ENCODE data around the gene AP3B2. TPM values are rescaled to one million over a fixed set of nuclear protein-coding genes. Genes with fewer than 3 reads are reported as not detected.

AP3B2 gene
- polyA plus RNA-seq, 1 donor (not counting 4 experiments of a cell fraction or from before 2014, with no cell fraction given): 0.25 TPM

- Histone ChIP-seq H3K9me3 (ENCODE audit: control insufficient read depth, low read depth, low read length) (no peaks in the 10 kb centered on the region), H3K36me3 (ENCODE audit: control insufficient read depth in 2 of 2, extremely low read depth in 1 of 2, insufficient read depth in 2 of 2, low read length in 2 of 2) (no peaks in the 10 kb centered on the region), H2AFZ (ENCODE audit: control insufficient read depth, low read length) (no peak overlapping the region), H3K4me2 (ENCODE audit: control insufficient read depth, extremely low read depth, insufficient read depth, low read depth, low read length) (no peak overlapping the region), H3K4me1 (ENCODE audit: control insufficient read depth, extremely low read depth, insufficient read depth, low read length) (no peaks in the 10 kb centered on the region), H3K9me1 (ENCODE audit: control insufficient read depth, extremely low read depth, insufficient read depth, low read length) (no peaks in the 10 kb centered on the region), H4K20me1 (ENCODE audit: control insufficient read depth, extremely low read depth, insufficient read depth, low read length) (no peaks in the 10 kb centered on the region), H3K79me2 (ENCODE audit: control insufficient read depth, insufficient read depth, low read length) (no peaks in the 10 kb centered on the region), H3K9ac (ENCODE audit: control insufficient read depth, extremely low read depth, insufficient read depth, low read length) (no peak overlapping the region), H3K27ac (ENCODE audit: control insufficient read depth, insufficient read depth, low read length) (no peak overlapping the region), H3K27me3 (ENCODE audit: control insufficient read depth, extremely low read depth, insufficient read depth, low read length) (no peaks in the 10 kb centered on the region), H3K4me3 (ENCODE audit: control insufficient read depth in 2 of 3, extremely low read depth in 1 of 3, insufficient read depth in 2 of 3, low read depth in 1 of 3, low read length in 3 of 3) (no peak overlapping the region)
- dilution Hi-C loops (cut with MboI; ENCODE audit: extremely low pct_ligation_motif_present, low sequenced_read_pairs): no loop called here
- TF ChIP-seq EZH2 (IDR thresholded peaks at IDR 0.05; ENCODE audit: low read length) (no peak), CTCF (optimal IDR thresholded peaks at IDR 0.05 in 1 of 3, IDR thresholded peaks at IDR 0.05 in 1 of 3, conservative IDR thresholded peaks at IDR 0.05 in 1 of 3; ENCODE audit: extremely low read depth in 1 of 3, insufficient read depth in 2 of 3, low read length in 3 of 3) (no peak)
- FAIRE-seq: no peak
- DNase-seq (ENCODE audit: low read depth, low spot score): no peak
Measured at GRCh38 chr15:82699726-82700125, 9.9 kb downstream of the AP3B2 start.

- H3K4me2 ChIP-seq (ENCODE audit: control insufficient read depth, extremely low read depth, insufficient read depth, low read depth, low read length): no peak overlapping the region
- H3K27me3 ChIP-seq (ENCODE audit: control insufficient read depth, extremely low read depth, insufficient read depth, low read length): no peaks in the 10 kb centered on the region
- dilution Hi-C loops (cut with MboI; ENCODE audit: extremely low pct_ligation_motif_present, low sequenced_read_pairs): no loop called here
- no peak overlapping the region for H2AFZ ChIP-seq (ENCODE audit: control insufficient read depth, low read length)
- H3K9me3 ChIP-seq (ENCODE audit: control insufficient read depth, low read depth, low read length): no peaks in the 10 kb centered on the region
- H3K27ac ChIP-seq (ENCODE audit: control insufficient read depth, insufficient read depth, low read length): no peak overlapping the region
- no peaks in the 10 kb centered on the region for H3K4me1 ChIP-seq (ENCODE audit: control insufficient read depth, extremely low read depth, insufficient read depth, low read length)
- no peaks in the 10 kb centered on the region for H4K20me1 ChIP-seq (ENCODE audit: control insufficient read depth, extremely low read depth, insufficient read depth, low read length)
- H3K4me3 ChIP-seq (ENCODE audit: control insufficient read depth in 2 of 3, extremely low read depth in 1 of 3, insufficient read depth in 2 of 3, low read depth in 1 of 3, low read length in 3 of 3): no peak overlapping the region
- H3K79me2 ChIP-seq (ENCODE audit: control insufficient read depth, insufficient read depth, low read length): no peaks in the 10 kb centered on the region
- no peak for DNase-seq (ENCODE audit: low read depth, low spot score)
- H3K9me1 ChIP-seq (ENCODE audit: control insufficient read depth, extremely low read depth, insufficient read depth, low read length): no peaks in the 10 kb centered on the region
- no peaks in the 10 kb centered on the region for H3K36me3 ChIP-seq (ENCODE audit: control insufficient read depth in 2 of 2, extremely low read depth in 1 of 2, insufficient read depth in 2 of 2, low read length in 2 of 2)
- H3K9ac ChIP-seq (ENCODE audit: control insufficient read depth, extremely low read depth, insufficient read depth, low read length): no peak overlapping the region
- FAIRE-seq: no peak
- TF ChIP-seq EZH2 (IDR thresholded peaks at IDR 0.05; ENCODE audit: low read length) (no peak), CTCF (optimal IDR thresholded peaks at IDR 0.05 in 1 of 3, IDR thresholded peaks at IDR 0.05 in 1 of 3, conservative IDR thresholded peaks at IDR 0.05 in 1 of 3; ENCODE audit: extremely low read depth in 1 of 3, insufficient read depth in 2 of 3, low read length in 3 of 3) (no peak)
Measured at GRCh38 chr15:82698711-82699345, 10.8 kb downstream of the AP3B2 start.
